ENCODE data around the gene TMEM175. TPM values are rescaled to one million over a fixed set of nuclear protein-coding genes. Genes with fewer than 3 reads are reported as not detected.
"Not testable (repeated sequence)": the region's sequence is repeated elsewhere in the genome, so short reads cannot be mapped to it uniquely, and the experiment has no call there.

Gene TMEM175
- total RNA-seq, 2 donors from 2014 or later = 44.1 to 74.6 TPM

DNA sequence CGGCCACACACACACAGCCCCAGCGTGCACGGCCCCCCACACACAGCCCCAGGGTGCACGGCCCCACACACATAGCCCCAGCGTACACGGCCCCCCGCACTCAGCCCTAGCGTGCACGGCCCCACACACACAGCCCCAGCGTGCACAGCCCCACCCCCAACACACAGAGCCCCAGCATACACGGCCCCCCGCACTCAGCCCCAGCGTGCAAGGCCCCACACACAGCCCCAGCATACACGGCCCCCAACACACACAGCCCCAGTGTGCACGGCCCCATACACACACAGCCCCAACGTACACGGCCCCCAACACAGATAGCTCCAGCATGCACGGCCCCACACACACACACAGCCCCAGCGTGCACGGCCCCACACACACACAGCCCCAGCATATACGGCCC lies 17.7 kb upstream of the TMEM175 start:
- no peak for DNase-seq (ENCODE audit: low spot score)
- H3K4me3 ChIP-seq = no peak overlapping the region
- H3K9me3 ChIP-seq = no peaks in the 10 kb centered on the region
- H3K36me3 ChIP-seq = no peaks in the 10 kb centered on the region
- no peak overlapping the region for H3K27ac ChIP-seq
- 88% methylated on average over 19 of the region's 21 CpGs for WGBS
- TF ChIP-seq, protein P1, sequence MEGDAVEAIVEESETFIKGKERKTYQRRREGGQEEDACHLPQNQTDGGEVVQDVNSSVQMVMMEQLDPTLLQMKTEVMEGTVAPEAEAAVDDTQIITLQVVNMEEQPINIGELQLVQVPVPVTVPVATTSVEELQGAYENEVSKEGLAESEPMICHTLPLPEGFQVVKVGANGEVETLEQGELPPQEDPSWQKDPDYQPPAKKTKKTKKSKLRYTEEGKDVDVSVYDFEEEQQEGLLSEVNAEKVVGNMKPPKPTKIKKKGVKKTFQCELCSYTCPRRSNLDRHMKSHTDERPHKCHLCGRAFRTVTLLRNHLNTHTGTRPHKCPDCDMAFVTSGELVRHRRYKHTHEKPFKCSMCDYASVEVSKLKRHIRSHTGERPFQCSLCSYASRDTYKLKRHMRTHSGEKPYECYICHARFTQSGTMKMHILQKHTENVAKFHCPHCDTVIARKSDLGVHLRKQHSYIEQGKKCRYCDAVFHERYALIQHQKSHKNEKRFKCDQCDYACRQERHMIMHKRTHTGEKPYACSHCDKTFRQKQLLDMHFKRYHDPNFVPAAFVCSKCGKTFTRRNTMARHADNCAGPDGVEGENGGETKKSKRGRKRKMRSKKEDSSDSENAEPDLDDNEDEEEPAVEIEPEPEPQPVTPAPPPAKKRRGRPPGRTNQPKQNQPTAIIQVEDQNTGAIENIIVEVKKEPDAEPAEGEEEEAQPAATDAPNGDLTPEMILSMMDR (IDR thresholded peaks at IDR 0.05) = no peak
- TF ChIP-seq POLR2A (IDR thresholded peaks at IDR 0.05) (no peak), POLR2AphosphoS5 (IDR thresholded peaks at IDR 0.05) (no peak)
- H3K4me1 ChIP-seq (replicated peaks) = no peaks in the 10 kb centered on the region
- H3K27me3 ChIP-seq (replicated peaks; ENCODE audit: insufficient read depth) = no peaks in the 10 kb centered on the region
- intact Hi-C loops (cut with DNase I) = no loop called here

DNA sequence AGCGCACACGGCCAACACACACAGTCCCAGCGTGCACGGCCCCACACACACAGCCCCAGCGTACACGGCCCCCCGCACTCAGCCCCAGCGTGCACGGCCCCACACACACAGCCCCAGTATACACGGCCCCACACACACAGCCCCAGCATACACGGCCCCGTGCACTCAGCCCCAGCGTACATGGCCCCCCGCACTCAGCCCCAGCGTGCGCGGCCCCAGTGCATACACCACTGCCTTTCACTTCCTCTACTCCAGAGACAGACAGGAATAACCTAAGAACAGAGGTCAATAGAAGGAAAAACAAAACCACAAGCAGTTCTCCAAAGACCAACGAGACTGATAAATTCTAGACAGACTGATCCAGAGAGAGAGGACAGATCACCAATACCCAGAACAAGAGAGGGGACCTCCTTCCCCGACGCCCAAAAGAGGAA lies 17.2 kb upstream of the TMEM175 start:
- DNase-seq (ENCODE audit: low spot score) = no peak
- Histone ChIP-seq H3K27ac (no peak overlapping the region), H3K36me3 (no peaks in the 10 kb centered on the region), H3K4me1 (replicated peaks) (no peaks in the 10 kb centered on the region), H3K4me3 (no peak overlapping the region), H3K27me3 (replicated peaks; ENCODE audit: insufficient read depth) (no peaks in the 10 kb centered on the region), H3K9me3 (no peaks in the 10 kb centered on the region)
- TF ChIP-seq POLR2A (IDR thresholded peaks at IDR 0.05) (no peak), POLR2AphosphoS5 (IDR thresholded peaks at IDR 0.05) (no peak)
- TF ChIP-seq, protein P1 (IDR thresholded peaks at IDR 0.05) = no peak
- WGBS = 85% methylated on average over 18 of the region's 20 CpGs
- intact Hi-C loops (cut with DNase I) = no loop called here

DNA sequence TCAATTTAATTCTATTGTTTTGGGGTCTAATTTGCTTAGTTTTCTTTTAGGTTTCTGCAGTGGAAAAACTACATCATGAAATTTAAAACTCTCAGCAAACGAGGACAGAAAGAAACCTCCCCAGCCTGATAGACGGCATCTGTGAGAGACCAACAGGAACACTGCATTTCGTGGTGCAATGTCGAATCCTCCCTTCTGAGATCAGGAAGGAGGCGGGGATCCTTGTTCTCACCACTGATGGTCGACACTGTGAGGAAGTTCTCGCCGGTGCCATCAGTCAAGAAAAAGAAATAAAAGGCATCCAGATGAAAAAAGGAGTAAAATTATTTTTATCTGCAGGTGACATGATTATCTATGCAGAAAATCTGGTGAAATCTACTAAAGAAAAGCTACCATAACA lies 16.7 kb upstream of the TMEM175 start:
- 38% methylated on average over 8 of the region's 8 CpGs for WGBS
- no peak for DNase-seq (ENCODE audit: low spot score)
- H3K4me3 ChIP-seq = no peak overlapping the region
- no peaks in the 10 kb centered on the region for H3K27me3 ChIP-seq (replicated peaks; ENCODE audit: insufficient read depth)
- no peak for TF ChIP-seq POLR2A (IDR thresholded peaks at IDR 0.05)
- no peak for TF ChIP-seq POLR2AphosphoS5 (IDR thresholded peaks at IDR 0.05)
- TF ChIP-seq, protein P1 (IDR thresholded peaks at IDR 0.05) = no peak
- intact Hi-C loops (cut with DNase I) = no loop called here
- no peaks in the 10 kb centered on the region for H3K4me1 ChIP-seq (replicated peaks)
- no peak overlapping the region for H3K27ac ChIP-seq
- no peaks in the 10 kb centered on the region for H3K36me3 ChIP-seq
- no peaks in the 10 kb centered on the region for H3K9me3 ChIP-seq

DNA sequence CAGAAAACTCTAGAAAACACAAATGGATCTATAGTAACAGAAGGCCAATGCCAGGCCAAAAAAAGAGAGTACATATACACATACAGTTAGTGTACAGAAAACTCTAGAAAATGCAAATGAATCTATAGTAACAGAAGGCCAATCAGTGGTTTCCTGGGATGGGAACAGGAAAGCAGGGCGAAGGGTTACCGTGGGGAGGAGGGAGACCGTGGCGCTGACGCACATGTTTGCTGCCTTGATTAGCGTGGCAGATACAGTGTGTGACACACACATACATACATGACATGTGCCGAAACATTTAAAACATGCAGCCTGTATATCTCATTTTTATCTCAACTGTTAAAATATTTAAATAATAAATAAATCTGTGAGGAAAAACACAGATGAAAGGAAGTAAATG lies 14.8 kb upstream of the TMEM175 start:
- intact Hi-C loops (cut with DNase I) = no loop called here
- H3K36me3 ChIP-seq = no peaks in the 10 kb centered on the region
- WGBS = 98% methylated on average over 7 of the region's 7 CpGs
- TF ChIP-seq POLR2A (IDR thresholded peaks at IDR 0.05) (no peak), POLR2AphosphoS5 (IDR thresholded peaks at IDR 0.05) (no peak)
- TF ChIP-seq, protein P1 (IDR thresholded peaks at IDR 0.05) = no peak
- H3K4me3 ChIP-seq = no peak overlapping the region
- H3K9me3 ChIP-seq = no peaks in the 10 kb centered on the region
- no peaks in the 10 kb centered on the region for H3K27me3 ChIP-seq (replicated peaks; ENCODE audit: insufficient read depth)
- no peak for DNase-seq (ENCODE audit: low spot score)
- H3K27ac ChIP-seq = no peak overlapping the region
- no peaks in the 10 kb centered on the region for H3K4me1 ChIP-seq (replicated peaks)

DNA sequence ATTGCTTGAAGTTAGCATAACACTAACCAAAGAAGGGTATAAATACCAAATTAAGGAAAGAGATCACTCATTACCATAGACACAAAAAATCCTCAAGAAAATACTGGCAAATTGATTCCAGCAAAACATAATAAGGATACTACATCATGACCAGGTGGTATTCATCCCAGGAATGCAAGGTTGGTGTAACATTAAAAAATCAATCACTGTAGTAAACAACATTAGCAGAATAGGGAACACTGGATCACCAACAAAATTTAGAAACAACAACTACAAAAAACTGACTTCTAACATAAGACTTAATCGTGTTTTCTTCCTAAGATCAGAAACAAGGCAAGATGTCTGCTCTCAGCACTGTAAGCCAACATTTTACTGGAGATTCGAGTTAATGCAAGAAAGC lies 14.3 kb upstream of the TMEM175 start:
- no peaks in the 10 kb centered on the region for H3K4me1 ChIP-seq (replicated peaks)
- no peak for TF ChIP-seq POLR2AphosphoS5 (IDR thresholded peaks at IDR 0.05)
- TF ChIP-seq, protein P1 (IDR thresholded peaks at IDR 0.05) = no peak
- TF ChIP-seq POLR2A (IDR thresholded peaks at IDR 0.05) = no peak
- no peaks in the 10 kb centered on the region for H3K9me3 ChIP-seq
- no peak overlapping the region for H3K4me3 ChIP-seq
- DNase-seq (ENCODE audit: low spot score) = no peak
- WGBS = 96% methylated on average over 2 of the region's 2 CpGs
- no peak overlapping the region for H3K27ac ChIP-seq
- H3K36me3 ChIP-seq = no peaks in the 10 kb centered on the region
- H3K27me3 ChIP-seq (replicated peaks; ENCODE audit: insufficient read depth) = no peaks in the 10 kb centered on the region
- intact Hi-C loops (cut with DNase I) = no loop called here

DNA sequence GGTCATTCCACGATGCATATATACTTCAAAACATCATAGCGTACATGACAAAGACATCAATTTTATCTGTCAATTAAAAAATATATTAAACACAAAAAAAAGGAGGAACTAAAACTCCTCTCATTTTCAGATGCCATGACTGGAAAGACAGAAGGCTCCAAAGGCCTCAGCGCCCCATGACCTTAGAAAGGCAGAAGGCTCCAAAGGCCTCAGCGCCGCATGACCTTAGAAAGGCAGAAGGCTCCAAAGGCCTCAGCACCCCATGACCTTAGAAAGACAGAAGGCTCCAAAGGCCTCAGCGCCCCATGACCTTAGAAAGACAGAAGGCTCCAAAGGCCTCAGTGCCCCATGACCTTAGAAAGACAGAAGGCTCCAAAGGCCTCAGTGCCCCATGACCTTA lies 13.7 kb upstream of the TMEM175 start:
- H3K27ac ChIP-seq; H3K36me3 ChIP-seq; H3K4me1 ChIP-seq (replicated peaks); H3K27me3 ChIP-seq (replicated peaks; ENCODE audit: insufficient read depth); H3K9me3 ChIP-seq; H3K4me3 ChIP-seq; intact Hi-C loops (cut with DNase I); DNase-seq (ENCODE audit: low spot score): not testable (repeated sequence)
- WGBS = 80% methylated on average over 6 of the region's 6 CpGs

DNA sequence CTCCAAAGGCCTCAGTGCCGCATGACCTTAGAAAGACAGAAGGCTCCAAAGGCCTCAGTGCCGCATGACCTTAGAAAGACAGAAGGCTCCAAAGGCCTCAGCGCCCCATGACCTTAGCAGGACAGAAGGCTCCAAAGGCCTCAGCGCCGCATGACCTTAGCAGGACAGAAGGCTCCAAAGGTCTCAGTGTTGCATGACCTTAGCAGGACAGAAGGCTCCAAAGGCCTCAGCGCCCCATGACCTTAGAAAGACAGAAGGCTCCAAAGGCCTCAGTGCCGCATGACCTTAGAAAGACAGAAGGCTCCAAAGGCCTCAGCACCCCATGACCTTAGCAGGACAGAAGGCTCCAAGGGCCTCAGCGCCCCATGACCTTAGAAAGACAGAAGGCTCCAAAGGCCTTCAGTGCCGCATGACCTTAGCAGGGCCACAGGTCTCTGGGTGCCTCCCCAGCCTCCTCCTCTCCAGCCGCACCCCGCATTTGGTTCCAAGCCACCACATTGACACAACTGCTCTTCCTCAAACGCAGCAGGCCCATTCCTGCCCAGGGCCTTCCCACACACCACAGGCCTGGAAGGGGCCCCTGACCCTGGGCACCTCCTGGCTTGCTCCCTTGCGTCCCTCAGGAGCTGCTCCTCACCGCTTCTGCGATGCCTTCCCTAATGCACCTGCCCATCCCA lies 13.1 kb upstream of the TMEM175 start:
- H3K36me3 ChIP-seq; H3K4me1 ChIP-seq (replicated peaks); intact Hi-C loops (cut with DNase I); DNase-seq (ENCODE audit: low spot score); H3K9me3 ChIP-seq; H3K27me3 ChIP-seq (replicated peaks; ENCODE audit: insufficient read depth); H3K27ac ChIP-seq; H3K4me3 ChIP-seq: not testable (repeated sequence)
- 89% methylated on average over 15 of the region's 15 CpGs for WGBS

Measured in prostate gland (tissue), 2 donors.